Fibroblast of skin of left quadriceps (primary cell): ENCODE data around the gene TTC9C.
A peak's percentile ranks its signal among the peaks of the same experiment; 100 is the strongest.
"Not testable (repeated sequence)": the region's sequence is repeated elsewhere in the genome, so short reads cannot be mapped to it uniquely, and the experiment has no call there.

Source experiments
- DNase-seq, 2 experiments: peaks; one replicate each; pipeline ENCODE4 v3.0.0-alpha.2; 2013; ENCODE audit warnings: low read depth in 2 of 2

TTC9C gene

GRCh38 chr11:62709247-62710000 lies 18.9 kb upstream of the TTC9C start:
- DNase-seq = peak; percentile 95

- no peak for DNase-seq
Measured at GRCh38 chr11:62710001-62710345, 18.3 kb upstream of the TTC9C start.

GRCh38 chr11:62712276-62712812 lies 15.9 kb upstream of the TTC9C start:
- DNase-seq = no peak

GRCh38 chr11:62712861-62713260 lies 15.4 kb upstream of the TTC9C start:
- DNase-seq = no peak

- no peak for DNase-seq
Measured at GRCh38 chr11:62713343-62713742, 14.9 kb upstream of the TTC9C start.

GRCh38 chr11:62715150-62716130 lies 12.8 kb upstream of the TTC9C start:
- no peak for DNase-seq

- DNase-seq = no peak
Measured at GRCh38 chr11:62716206-62716605, 12.1 kb upstream of the TTC9C start.

GRCh38 chr11:62716816-62717215 lies 11.5 kb upstream of the TTC9C start:
- no peak for DNase-seq

- DNase-seq = no peak
Measured at GRCh38 chr11:62719302-62719978, 8.8 kb upstream of the TTC9C start.

GRCh38 chr11:62721994-62722393 lies 6.3 kb upstream of the TTC9C start:
- DNase-seq = no peak

GRCh38 chr11:62724171-62724570 lies 4.1 kb upstream of the TTC9C start:
- DNase-seq = no peak

GRCh38 chr11:62725646-62726045 lies 2.6 kb upstream of the TTC9C start:
- no peak for DNase-seq

- no peak for DNase-seq
Measured at GRCh38 chr11:62726156-62726914, 2.0 kb upstream of the TTC9C start.

GRCh38 chr11:62726915-62727164 lies 1.4 kb upstream of the TTC9C start:
- DNase-seq = no peak

GRCh38 chr11:62727165-62727871 lies 968 bp upstream of the TTC9C start, which contains the start of gene HNRNPUL2:
TSS of gene HNRNPUL2 (minus strand) at chr11:62727457. CDS start at chr11:62727156, 301 bp downstream.
- peak; percentile 98 to 99 for DNase-seq

- peak; percentile 97 to 98 for DNase-seq
Measured at GRCh38 chr11:62727872-62728170, 465 bp upstream of the TTC9C start.

GRCh38 chr11:62730076-62730475 lies 1.8 kb downstream of the TTC9C start:
- DNase-seq = not testable (repeated sequence)

- DNase-seq = no peak
Measured at GRCh38 chr11:62732830-62733229, 4.5 kb downstream of the TTC9C start.

- DNase-seq = no peak
Measured at GRCh38 chr11:62737196-62737595, 8.9 kb downstream of the TTC9C start.

- DNase-seq = no peak
Measured at GRCh38 chr11:62747475-62748160, 19.3 kb downstream of the TTC9C start.
